Esophagus muscularis mucosa (tissue), 3 donors: ENCODE results near the gene ZBED1.

Experiments used
- CTCF ChIP-seq, 3 experiments: fragments of 200-600 bp in 2 of 3; fragments of 450-650 bp in 1 of 3; sonication (generic) in 2 of 3; IDR thresholded peaks; one replicate each; pipeline ENCODE4 v1.5.1; 2017 to 2019; ENCODE audit warnings: antibody characterized with exemption in 3 of 3, mild to moderate bottlenecking in 2 of 3, moderate library complexity in 1 of 3
- POLR2A ChIP-seq: fragments of 450-650 bp; IDR thresholded peaks from one replicate; pipeline ENCODE4 v1.6.1; 2017; ENCODE audit warnings: antibody characterized with exemption, moderate library complexity, mild to moderate bottlenecking, low read depth

- no peak for TF ChIP-seq CTCF (IDR thresholded peaks at IDR 0.05)
- no peak for TF ChIP-seq POLR2A
Measured at GRCh38 chrX:2483398-2484060, 17.2 kb downstream of the ZBED1 start.
